ENCODE data around the gene ZBTB49. TPM values are rescaled to one million over a fixed set of nuclear protein-coding genes. Genes with fewer than 3 reads are reported as not detected.
"Not testable (repeated sequence)": the region's sequence is repeated elsewhere in the genome, so short reads cannot be mapped to it uniquely, and the experiment has no call there.

ZBTB49 gene
- total RNA-seq, 1 donor from 2014 or later: 8.4 TPM

- no peaks in the 10 kb centered on the region for H3K9me3 Mint-ChIP-seq
- H3K4me1 Mint-ChIP-seq: peaks cover 18% of the 10 kb centered on the region
- H3K36me3 Mint-ChIP-seq: peaks cover 8% of the 10 kb centered on the region
- H3K27me3 Mint-ChIP-seq (ENCODE audit: low read depth): peaks cover 20% of the 10 kb centered on the region
- TF ChIP-seq, protein P1, sequence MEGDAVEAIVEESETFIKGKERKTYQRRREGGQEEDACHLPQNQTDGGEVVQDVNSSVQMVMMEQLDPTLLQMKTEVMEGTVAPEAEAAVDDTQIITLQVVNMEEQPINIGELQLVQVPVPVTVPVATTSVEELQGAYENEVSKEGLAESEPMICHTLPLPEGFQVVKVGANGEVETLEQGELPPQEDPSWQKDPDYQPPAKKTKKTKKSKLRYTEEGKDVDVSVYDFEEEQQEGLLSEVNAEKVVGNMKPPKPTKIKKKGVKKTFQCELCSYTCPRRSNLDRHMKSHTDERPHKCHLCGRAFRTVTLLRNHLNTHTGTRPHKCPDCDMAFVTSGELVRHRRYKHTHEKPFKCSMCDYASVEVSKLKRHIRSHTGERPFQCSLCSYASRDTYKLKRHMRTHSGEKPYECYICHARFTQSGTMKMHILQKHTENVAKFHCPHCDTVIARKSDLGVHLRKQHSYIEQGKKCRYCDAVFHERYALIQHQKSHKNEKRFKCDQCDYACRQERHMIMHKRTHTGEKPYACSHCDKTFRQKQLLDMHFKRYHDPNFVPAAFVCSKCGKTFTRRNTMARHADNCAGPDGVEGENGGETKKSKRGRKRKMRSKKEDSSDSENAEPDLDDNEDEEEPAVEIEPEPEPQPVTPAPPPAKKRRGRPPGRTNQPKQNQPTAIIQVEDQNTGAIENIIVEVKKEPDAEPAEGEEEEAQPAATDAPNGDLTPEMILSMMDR (IDR thresholded peaks at IDR 0.05; ENCODE audit: unreplicated experiment): no peak
- H3K4me3 Mint-ChIP-seq: peak overlapping the region; percentile 49
- no peak for DNase-seq (ENCODE audit: low spot score in 2 of 2, unreplicated experiment in 2 of 2)
- H3K27ac Mint-ChIP-seq: peak overlapping the region; percentile 7
These were observed 40.2 kb upstream of the ZBTB49 start for GRCh38 chr4:4249866-4250265.

- peaks cover 1% of the 10 kb centered on the region for H3K4me1 Mint-ChIP-seq
- no peaks in the 10 kb centered on the region for H3K36me3 Mint-ChIP-seq
- H3K27ac Mint-ChIP-seq: no peak overlapping the region
- TF ChIP-seq, protein P1 (IDR thresholded peaks at IDR 0.05; ENCODE audit: unreplicated experiment): no peak
- H3K9me3 Mint-ChIP-seq: no peaks in the 10 kb centered on the region
- H3K4me3 Mint-ChIP-seq: no peak overlapping the region
- peaks cover 39% of the 10 kb centered on the region for H3K27me3 Mint-ChIP-seq (ENCODE audit: low read depth)
- no peak for DNase-seq (ENCODE audit: low spot score in 2 of 2, unreplicated experiment in 2 of 2)
These were observed 35.9 kb upstream of the ZBTB49 start for GRCh38 chr4:4254199-4254598.

DNA sequence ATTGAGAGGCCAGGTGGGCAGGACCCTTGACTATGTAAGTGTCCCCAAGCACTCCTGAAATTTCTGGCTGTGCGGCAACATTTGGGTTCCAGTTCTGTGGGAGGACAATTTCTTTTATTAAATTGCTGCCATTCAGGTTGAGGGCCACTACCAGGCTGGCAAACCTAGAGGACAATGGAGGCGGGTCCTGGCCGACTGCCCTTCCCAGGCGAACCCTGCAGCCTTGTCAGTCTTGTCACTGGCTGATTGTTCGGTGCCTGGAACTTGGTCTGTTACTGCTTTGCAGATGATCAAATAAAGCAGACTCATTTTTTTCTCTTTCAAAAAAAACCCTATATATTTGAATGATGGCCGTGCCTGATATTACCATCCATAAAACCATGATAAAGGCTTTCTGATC lies 35.4 kb upstream of the ZBTB49 start:
- Mint-ChIP-seq H3K9me3 (no peaks in the 10 kb centered on the region), H3K4me1 (no peaks in the 10 kb centered on the region), H3K36me3 (no peaks in the 10 kb centered on the region), H3K27me3 (ENCODE audit: low read depth) (peaks cover 42% of the 10 kb centered on the region), H3K4me3 (no peak overlapping the region), H3K27ac (no peak overlapping the region)
- no peak for DNase-seq (ENCODE audit: low spot score in 2 of 2, unreplicated experiment in 2 of 2)
- TF ChIP-seq, protein P1 (IDR thresholded peaks at IDR 0.05; ENCODE audit: unreplicated experiment): no peak

DNA sequence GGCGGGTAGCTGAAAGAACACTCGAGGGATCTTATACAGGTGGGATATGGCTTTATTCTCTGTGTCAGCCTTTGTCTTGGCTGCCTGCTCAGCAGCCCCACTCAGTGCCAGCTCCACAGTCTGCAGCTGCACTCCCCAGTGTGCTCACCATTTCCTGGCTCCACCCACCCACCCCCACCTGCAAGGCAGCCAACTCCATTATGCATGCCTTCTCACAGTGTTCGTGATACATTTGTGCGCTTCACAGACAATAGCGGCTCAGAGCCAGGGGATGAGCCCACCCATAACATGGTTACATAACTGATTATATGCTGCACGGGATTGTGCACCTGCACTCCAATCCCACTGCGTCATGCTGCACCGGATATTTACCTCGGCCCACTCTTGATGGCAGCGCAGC lies 33.3 kb upstream of the ZBTB49 start:
- Mint-ChIP-seq H3K4me3 (no peak overlapping the region), H3K4me1 (no peaks in the 10 kb centered on the region), H3K27ac (no peak overlapping the region), H3K36me3 (no peaks in the 10 kb centered on the region), H3K9me3 (no peaks in the 10 kb centered on the region), H3K27me3 (ENCODE audit: low read depth) (peaks cover 38% of the 10 kb centered on the region)
- TF ChIP-seq, protein P1 (IDR thresholded peaks at IDR 0.05; ENCODE audit: unreplicated experiment): no peak
- DNase-seq (ENCODE audit: low spot score in 2 of 2, unreplicated experiment in 2 of 2): no peak

- H3K4me3 Mint-ChIP-seq; H3K27ac Mint-ChIP-seq; DNase-seq (ENCODE audit: low spot score in 2 of 2, unreplicated experiment in 2 of 2); H3K4me1 Mint-ChIP-seq; H3K36me3 Mint-ChIP-seq; H3K9me3 Mint-ChIP-seq: not testable (repeated sequence)
- H3K27me3 Mint-ChIP-seq (ENCODE audit: low read depth): peaks cover 38% of the 10 kb centered on the region
These were observed 32.3 kb upstream of the ZBTB49 start for GRCh38 chr4:4257705-4258104.

GRCh38 chr4:4259484-4260100 lies 30.5 kb upstream of the ZBTB49 start:
- Mint-ChIP-seq H3K4me1 (no peaks in the 10 kb centered on the region), H3K4me3 (no peak overlapping the region), H3K27ac (no peak overlapping the region), H3K27me3 (ENCODE audit: low read depth) (peaks cover 27% of the 10 kb centered on the region), H3K9me3 (no peaks in the 10 kb centered on the region), H3K36me3 (no peaks in the 10 kb centered on the region)
- TF ChIP-seq, protein P1 (IDR thresholded peaks at IDR 0.05; ENCODE audit: unreplicated experiment): no peak
- DNase-seq (ENCODE audit: low spot score in 2 of 2, unreplicated experiment in 2 of 2): no peak
